ENCODE measurements around the gene LRRC26. TPM values are rescaled to one million over a fixed set of nuclear protein-coding genes. Genes with fewer than 3 reads are reported as not detected.

The LRRC26 gene
- total RNA-seq, 1 experiment from 2014 or later: not detected

DNA sequence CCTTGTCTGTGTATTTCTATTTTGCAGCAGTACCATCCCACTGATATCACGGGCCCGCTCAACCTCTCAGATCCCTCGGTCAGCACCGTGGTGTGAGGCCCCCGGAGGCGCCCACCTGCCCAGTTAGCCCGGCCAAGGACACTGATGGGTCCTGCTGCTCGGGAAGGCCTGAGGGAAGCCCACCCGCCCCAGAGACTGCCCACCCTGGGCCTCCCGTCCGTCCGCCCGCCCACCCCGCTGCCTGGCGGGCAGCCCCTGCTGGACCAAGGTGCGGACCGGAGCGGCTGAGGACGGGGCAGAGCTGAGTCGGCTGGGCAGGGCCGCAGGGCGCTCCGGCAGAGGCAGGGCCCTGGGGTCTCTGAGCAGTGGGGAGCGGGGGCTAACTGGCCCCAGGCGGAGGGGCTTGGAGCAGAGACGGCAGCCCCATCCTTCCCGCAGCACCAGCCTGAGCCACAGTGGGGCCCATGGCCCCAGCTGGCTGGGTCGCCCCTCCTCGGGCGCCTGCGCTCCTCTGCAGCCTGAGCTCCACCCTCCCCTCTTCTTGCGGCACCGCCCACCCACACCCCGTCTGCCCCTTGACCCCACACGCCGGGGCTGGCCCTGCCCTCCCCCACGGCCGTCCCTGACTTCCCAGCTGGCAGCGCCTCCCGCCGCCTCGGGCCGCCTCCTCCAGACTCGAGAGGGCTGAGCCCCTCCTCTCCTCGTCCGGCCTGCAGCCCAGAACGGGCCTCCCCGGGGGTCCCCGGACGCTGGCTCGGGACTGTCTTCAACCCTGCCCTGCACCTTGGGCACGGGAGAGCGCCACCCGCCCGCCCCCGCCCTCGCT, 1.9 kb downstream of the LRRC26 start:
- DNase-seq (ENCODE audit: low read depth): no peak

GRCh38 chr9:137167277-137167746, 2.5 kb downstream of the LRRC26 start:
- no peak for DNase-seq (ENCODE audit: low read depth)

DNA sequence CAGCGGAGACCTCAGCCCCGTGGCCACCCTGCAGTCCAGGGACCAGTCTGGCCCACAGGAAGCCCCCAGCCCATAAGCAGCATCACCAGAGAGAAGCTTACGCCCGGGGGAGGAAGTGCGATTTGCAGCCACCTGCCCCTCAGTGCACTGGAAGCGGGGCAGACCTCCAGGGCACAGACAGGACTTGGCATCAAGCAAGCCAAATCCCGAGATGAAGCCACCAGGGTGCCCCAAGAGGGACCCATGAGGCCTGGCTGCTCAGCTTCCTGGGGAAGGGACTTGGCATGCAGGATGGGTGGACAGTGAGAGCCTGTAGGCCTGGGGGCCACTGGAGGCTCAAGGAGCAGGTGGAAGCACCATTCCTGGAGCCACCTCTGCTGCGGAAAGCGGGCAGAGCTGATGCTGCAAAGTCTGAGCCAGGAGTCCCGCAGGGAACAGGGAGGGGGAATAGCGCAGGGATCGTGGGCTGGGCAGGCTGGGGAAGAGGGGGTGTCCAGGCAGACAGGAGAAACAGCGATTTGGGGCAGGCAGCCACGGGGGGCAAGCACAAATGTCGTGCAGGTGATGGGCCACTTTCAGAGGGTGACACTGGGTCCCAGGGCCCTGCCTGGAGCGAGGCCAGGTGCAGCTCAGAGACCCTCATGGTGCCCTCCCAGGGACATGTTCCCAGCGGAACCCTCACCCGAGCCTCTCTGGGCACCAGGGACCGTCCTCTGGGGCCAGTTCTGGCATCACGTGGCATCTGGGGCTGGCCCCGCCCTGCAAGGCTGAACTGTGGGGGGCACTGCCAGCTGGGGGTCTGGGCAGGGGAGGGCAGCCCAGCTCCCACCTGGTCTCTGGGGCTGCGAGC, 3.2 kb downstream of the LRRC26 start:
- DNase-seq (ENCODE audit: low read depth): no peak

DNA sequence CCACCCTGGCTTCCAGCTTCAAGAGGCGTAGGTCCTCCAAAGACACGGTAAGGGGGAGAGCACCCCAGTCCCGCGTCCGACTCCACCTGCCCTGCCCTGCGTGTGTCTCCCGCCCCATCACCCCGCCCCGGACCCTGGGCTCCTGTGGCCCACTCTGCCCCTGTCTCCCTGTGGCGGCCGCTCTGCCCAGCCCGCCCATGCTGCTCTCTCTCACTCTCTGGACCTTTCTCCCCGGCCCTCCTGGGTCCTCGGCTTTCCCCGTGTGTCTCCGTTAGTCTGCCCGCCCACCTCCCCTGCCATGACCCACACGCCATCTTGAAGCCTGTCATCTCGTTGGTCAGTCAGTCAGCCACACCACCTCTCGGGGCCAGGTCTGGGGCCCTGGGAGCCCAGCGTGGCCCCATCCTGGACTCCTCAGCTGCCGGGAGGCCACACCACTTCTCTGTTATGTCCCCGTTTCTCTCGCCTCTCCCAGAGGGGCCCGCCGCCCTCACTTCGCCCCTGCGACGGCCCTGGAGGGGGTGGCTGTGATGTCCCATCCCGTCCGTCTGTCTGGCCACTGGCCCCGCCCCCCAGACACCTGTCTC, 4.5 kb downstream of the LRRC26 start:
- no peak for DNase-seq (ENCODE audit: low read depth)

DNA sequence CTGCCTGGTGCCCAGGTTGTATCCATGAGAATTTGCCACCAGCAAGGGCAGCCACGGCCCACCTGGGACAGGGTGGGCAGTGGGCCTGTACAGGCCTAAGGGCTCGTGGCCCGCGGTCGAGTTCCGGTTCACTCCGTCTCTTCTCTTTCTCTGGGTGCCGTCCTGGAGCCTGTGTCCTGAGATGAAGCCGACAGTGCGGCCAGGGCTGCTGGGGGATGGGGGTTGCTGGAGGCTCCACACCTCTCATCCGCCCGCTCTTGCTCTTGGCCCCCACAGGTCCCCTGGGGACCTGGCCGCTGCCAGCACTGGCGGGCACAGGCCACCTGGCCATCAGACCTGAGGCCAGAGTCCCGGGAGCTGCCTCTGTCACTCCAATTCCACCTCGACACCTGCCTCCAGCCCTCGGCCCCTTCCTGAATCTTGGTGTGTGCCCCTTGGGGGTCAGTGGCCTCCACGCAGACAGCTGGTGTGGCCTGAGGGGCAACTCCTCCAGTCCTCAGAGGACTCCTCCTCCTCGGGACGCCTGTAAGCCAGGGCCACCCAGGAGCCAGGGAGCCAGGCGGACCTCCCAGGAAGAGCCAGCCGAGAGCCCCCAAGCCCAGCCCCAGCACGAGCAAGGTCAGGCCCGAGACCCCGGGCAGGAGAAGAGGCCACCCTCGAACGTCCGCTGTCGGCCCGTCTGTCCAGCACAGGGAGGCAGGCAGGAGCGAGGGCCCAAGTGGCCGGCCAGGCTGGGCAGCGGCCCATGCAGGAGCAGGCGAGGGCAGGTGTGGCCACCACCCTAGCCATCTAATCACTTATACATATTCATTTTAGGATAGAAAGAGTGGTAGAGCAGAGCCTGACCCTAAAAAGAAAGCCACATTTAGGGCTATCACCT, 5.2 kb downstream of the LRRC26 start:
- DNase-seq (ENCODE audit: low read depth): no peak

- DNase-seq (ENCODE audit: low read depth): no peak
These were observed 6.0 kb downstream of the LRRC26 start for GRCh38 chr9:137163805-137164204.

- peak; percentile 31 for DNase-seq (ENCODE audit: low read depth)
These were observed 6.5 kb downstream of the LRRC26 start for GRCh38 chr9:137163365-137163715.

- no peak for DNase-seq (ENCODE audit: low read depth)
These were observed 7.1 kb downstream of the LRRC26 start for GRCh38 chr9:137162505-137163364.

DNA sequence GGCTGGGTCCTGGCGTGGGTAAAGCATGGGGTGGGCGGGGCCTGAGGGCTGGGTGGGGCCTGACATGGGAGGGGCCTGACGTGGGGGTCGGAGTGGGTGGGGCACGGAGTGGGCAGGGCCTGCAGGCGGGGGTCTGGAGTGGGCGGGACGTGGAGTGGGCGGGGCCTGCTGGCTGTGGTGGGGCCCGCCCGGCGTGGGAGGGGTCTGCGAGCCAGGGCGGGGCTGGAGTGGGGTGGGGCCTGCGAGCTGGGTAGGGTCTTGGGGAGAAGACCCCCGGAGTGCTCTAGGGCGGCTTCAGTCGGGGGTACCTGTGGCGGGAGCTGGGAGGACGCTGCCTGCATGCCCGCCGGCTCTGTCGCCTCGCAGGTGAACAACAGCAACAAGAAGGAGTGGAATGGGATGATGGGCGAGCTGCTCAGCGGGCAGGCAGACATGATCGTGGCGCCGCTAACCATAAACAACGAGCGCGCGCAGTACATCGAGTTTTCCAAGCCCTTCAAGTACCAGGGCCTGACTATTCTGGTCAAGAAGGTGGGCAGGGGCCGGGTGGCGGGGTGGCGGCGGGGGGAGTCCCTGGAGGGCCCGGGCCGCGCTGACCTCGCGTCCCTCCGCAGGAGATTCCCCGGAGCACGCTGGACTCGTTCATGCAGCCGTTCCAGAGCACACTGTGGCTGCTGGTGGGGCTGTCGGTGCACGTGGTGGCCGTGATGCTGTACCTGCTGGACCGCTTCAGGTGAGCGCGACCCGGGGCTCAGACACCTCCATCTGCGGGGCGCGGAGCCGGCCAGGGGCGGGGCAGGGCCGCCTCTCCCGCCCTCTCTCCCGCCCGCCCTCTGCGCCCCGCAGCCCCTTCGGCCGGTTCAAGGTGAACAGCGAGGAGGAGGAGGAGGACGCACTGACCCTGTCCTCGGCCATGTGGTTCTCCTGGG, 8.0 kb downstream of the LRRC26 start:
- DNase-seq (ENCODE audit: low read depth): no peak

GRCh38 chr9:137160716-137161557, 8.9 kb downstream of the LRRC26 start:
- no peak for DNase-seq (ENCODE audit: low read depth)

GRCh38 chr9:137160054-137160425, 9.8 kb downstream of the LRRC26 start:
- DNase-seq (ENCODE audit: low read depth): no peak

DNA sequence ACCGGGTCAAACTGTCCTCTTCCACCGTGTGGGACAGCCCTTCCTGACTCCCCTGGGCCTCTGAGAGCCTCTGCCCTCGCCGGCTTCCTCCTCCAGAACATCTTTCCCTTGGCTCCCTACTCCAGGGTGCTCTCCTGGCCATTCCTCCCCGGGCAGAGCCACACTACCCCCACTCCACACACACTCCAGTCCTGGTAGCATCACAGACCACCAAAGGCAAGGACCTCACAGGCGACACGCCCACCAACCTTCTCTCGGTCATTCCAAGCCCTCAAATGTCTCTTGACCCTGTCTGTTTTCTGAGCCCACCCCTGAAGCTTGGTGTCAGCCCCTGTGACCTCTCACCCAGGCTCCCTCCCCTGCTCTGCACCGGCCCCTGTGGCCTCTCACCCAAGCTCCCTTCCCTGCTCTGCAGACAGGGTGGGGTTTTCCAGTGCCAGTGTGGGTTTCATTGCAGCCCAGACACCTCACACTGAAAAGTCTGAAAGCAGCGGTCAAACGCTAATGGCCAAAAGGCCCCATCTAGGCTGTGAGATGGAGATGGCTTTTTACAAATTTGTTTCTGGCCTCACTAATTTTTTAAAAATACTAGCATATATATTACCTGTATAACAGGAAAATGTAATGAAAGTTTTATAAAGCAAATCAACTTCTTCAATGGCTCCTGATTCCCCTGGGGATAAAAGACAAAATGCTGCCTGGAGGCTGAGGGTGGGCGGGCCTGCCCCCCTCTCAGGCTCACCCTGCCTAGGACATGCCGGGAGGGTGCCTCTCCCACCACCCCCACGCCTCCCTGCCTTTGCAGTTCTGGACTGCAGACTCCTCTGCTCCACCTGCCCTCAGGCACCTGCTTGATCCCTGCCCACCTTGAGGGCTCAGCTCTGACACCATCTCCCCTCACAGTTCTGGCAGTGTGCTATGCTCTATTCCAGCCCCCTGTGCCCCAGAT, 10.5 kb downstream of the LRRC26 start:
- DNase-seq (ENCODE audit: low read depth): no peak

GRCh38 chr9:137158625-137159024, 11.2 kb downstream of the LRRC26 start:
- no peak for DNase-seq (ENCODE audit: low read depth)

GRCh38 chr9:137157618-137158415, 12.0 kb downstream of the LRRC26 start:
- peak; percentile 23 for DNase-seq (ENCODE audit: low read depth)

- DNase-seq (ENCODE audit: low read depth): peak; percentile 26
These were observed 13.1 kb downstream of the LRRC26 start for GRCh38 chr9:137156567-137157375.

Measured in RPMI7951 (cell line).